ENCODE measurements around the gene CELF4.
"Not testable (repeated sequence)": the region's sequence is repeated elsewhere in the genome, so short reads cannot be mapped to it uniquely, and the experiment has no call there.

CELF4 gene

GRCh38 chr18:37362158-37362890 lies 203.3 kb downstream of the CELF4 start:
- no peak for ATAC-seq (ENCODE audit: insufficient read depth, low read depth)
- Histone ChIP-seq H3K27me3 (ENCODE audit: insufficient read depth, low read length, poor library complexity) (peaks cover 2% of the 10 kb centered on the region), H3K4me1 (ENCODE audit: insufficient read depth, low read length) (no peaks in the 10 kb centered on the region), H3K79me2 (ENCODE audit: insufficient read depth, low read length) (no peaks in the 10 kb centered on the region), H3K4me3 (ENCODE audit: low read depth in 1 of 2, low read length in 2 of 2) (no peak overlapping the region), H3K36me3 (ENCODE audit: insufficient read depth, low read length) (no peaks in the 10 kb centered on the region), H3K9ac (ENCODE audit: low read depth, low read length) (no peak overlapping the region), H3K4me2 (ENCODE audit: insufficient read depth, low read length) (no peak overlapping the region), H3K27ac (ENCODE audit: low read length) (no peak overlapping the region), H4K20me1 (ENCODE audit: insufficient read depth, low read length) (no peaks in the 10 kb centered on the region), H2AFZ (ENCODE audit: low read depth, low read length) (no peak overlapping the region), H3K9me3 (ENCODE audit: insufficient read depth, low read length, severe bottlenecking) (no peaks in the 10 kb centered on the region)
- TF ChIP-seq EZH2 (IDR thresholded peaks at IDR 0.05; ENCODE audit: borderline replicate concordance, low read depth, low read length, severe bottlenecking) (no peak), CTCF (IDR thresholded peaks at IDR 0.05; ENCODE audit: borderline replicate concordance, extremely low read depth, low read length, poor library complexity, severe bottlenecking) (no peak)
- no peak for DNase-seq

GRCh38 chr18:37361335-37362157 lies 204.1 kb downstream of the CELF4 start:
- H3K27ac ChIP-seq (ENCODE audit: low read length) = no peak overlapping the region
- H3K4me1 ChIP-seq (ENCODE audit: insufficient read depth, low read length) = no peaks in the 10 kb centered on the region
- H3K4me2 ChIP-seq (ENCODE audit: insufficient read depth, low read length) = no peak overlapping the region
- TF ChIP-seq CTCF (IDR thresholded peaks at IDR 0.05; ENCODE audit: borderline replicate concordance, extremely low read depth, low read length, poor library complexity, severe bottlenecking) = no peak
- TF ChIP-seq EZH2 (IDR thresholded peaks at IDR 0.05; ENCODE audit: borderline replicate concordance, low read depth, low read length, severe bottlenecking) = no peak
- no peaks in the 10 kb centered on the region for H3K9me3 ChIP-seq (ENCODE audit: insufficient read depth, low read length, severe bottlenecking)
- ATAC-seq (ENCODE audit: insufficient read depth, low read depth) = no peak
- H4K20me1 ChIP-seq (ENCODE audit: insufficient read depth, low read length) = no peaks in the 10 kb centered on the region
- H3K9ac ChIP-seq (ENCODE audit: low read depth, low read length) = no peak overlapping the region
- DNase-seq = no peak
- H3K27me3 ChIP-seq (ENCODE audit: insufficient read depth, low read length, poor library complexity) = peaks cover 2% of the 10 kb centered on the region
- no peaks in the 10 kb centered on the region for H3K79me2 ChIP-seq (ENCODE audit: insufficient read depth, low read length)
- no peaks in the 10 kb centered on the region for H3K36me3 ChIP-seq (ENCODE audit: insufficient read depth, low read length)
- no peak overlapping the region for H3K4me3 ChIP-seq (ENCODE audit: low read depth in 1 of 2, low read length in 2 of 2)
- no peak overlapping the region for H2AFZ ChIP-seq (ENCODE audit: low read depth, low read length)

GRCh38 chr18:37358061-37358460 lies 207.5 kb downstream of the CELF4 start:
- not testable (repeated sequence) for H3K27ac ChIP-seq (ENCODE audit: low read length); H3K9me3 ChIP-seq (ENCODE audit: insufficient read depth, low read length, severe bottlenecking); H3K4me2 ChIP-seq (ENCODE audit: insufficient read depth, low read length); H3K79me2 ChIP-seq (ENCODE audit: insufficient read depth, low read length); ATAC-seq (ENCODE audit: insufficient read depth, low read depth); H3K9ac ChIP-seq (ENCODE audit: low read depth, low read length); H3K4me1 ChIP-seq (ENCODE audit: insufficient read depth, low read length); H2AFZ ChIP-seq (ENCODE audit: low read depth, low read length); DNase-seq; H3K27me3 ChIP-seq (ENCODE audit: insufficient read depth, low read length, poor library complexity); H3K36me3 ChIP-seq (ENCODE audit: insufficient read depth, low read length); H4K20me1 ChIP-seq (ENCODE audit: insufficient read depth, low read length); H3K4me3 ChIP-seq (ENCODE audit: low read depth in 1 of 2, low read length in 2 of 2)

GRCh38 chr18:37355772-37356171 lies 209.8 kb downstream of the CELF4 start:
- H3K27ac ChIP-seq (ENCODE audit: low read length) = no peak overlapping the region
- no peaks in the 10 kb centered on the region for H3K4me1 ChIP-seq (ENCODE audit: insufficient read depth, low read length)
- H4K20me1 ChIP-seq (ENCODE audit: insufficient read depth, low read length) = no peaks in the 10 kb centered on the region
- no peak for TF ChIP-seq EZH2 (IDR thresholded peaks at IDR 0.05; ENCODE audit: borderline replicate concordance, low read depth, low read length, severe bottlenecking)
- no peak for TF ChIP-seq CTCF (IDR thresholded peaks at IDR 0.05; ENCODE audit: borderline replicate concordance, extremely low read depth, low read length, poor library complexity, severe bottlenecking)
- H2AFZ ChIP-seq (ENCODE audit: low read depth, low read length) = no peak overlapping the region
- H3K36me3 ChIP-seq (ENCODE audit: insufficient read depth, low read length) = no peaks in the 10 kb centered on the region
- H3K27me3 ChIP-seq (ENCODE audit: insufficient read depth, low read length, poor library complexity) = no peaks in the 10 kb centered on the region
- H3K9ac ChIP-seq (ENCODE audit: low read depth, low read length) = no peak overlapping the region
- ATAC-seq (ENCODE audit: insufficient read depth, low read depth) (no peak), DNase-seq (no peak)
- H3K4me2 ChIP-seq (ENCODE audit: insufficient read depth, low read length) = no peak overlapping the region
- no peak overlapping the region for H3K4me3 ChIP-seq (ENCODE audit: low read depth in 1 of 2, low read length in 2 of 2)
- no peaks in the 10 kb centered on the region for H3K79me2 ChIP-seq (ENCODE audit: insufficient read depth, low read length)
- no peaks in the 10 kb centered on the region for H3K9me3 ChIP-seq (ENCODE audit: insufficient read depth, low read length, severe bottlenecking)

Data from DND-41 (cell line).